GDM1 (cell line): Measurements from ENCODE around the gene TTC9B.

Experiments
- DNase-seq: peaks from one replicate; lab custom pipeline; 2025; lab: John Stamatoyannopoulos, UW

TTC9B gene

DNA sequence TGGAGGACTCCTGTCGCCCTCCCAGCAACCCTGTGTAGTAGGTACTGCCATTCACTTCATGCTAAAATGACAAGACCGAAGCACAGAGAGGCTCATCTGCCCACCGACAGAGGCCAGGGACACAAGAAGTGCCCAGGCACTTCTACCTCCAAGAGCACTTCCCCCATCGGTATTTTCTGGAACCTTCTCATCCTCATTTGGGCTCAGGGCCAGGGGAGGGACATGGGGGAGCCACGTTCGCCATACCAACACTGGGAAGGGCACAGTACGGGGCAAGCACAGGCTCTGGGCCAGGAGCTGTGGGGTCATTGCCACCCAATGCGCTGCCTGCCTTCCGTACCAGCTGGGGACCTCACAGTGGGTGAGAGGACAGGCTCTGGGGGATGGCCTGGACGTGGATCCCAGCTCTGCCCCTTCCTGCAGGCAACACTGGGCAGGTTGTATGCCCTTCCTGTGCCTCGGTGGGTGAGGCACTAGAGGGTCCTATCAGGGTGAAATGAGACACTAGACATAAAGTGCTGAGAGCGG lies 29.6 kb upstream of the TTC9B start:
- DNase-seq = no peak

DNA sequence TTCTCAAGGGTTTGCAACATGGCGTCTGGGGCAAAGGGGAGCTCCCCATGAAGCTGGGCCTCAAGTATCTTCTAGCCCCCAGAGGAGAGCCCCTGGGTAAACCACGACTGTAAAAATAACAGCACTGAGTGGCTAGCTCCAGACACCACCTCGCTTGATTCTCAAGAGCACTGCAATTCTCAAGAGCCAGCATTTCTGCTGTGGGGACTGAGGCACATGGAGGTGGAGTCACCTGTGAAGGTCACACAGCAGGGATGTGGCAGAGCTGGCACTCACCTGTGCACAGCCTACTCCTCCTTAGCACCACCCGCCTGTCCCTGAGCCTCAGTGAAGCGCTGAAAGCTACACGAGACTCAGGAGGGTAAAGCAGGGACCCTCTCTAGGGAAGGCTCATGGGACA lies 29.0 kb upstream of the TTC9B start:
- no peak for DNase-seq

DNA sequence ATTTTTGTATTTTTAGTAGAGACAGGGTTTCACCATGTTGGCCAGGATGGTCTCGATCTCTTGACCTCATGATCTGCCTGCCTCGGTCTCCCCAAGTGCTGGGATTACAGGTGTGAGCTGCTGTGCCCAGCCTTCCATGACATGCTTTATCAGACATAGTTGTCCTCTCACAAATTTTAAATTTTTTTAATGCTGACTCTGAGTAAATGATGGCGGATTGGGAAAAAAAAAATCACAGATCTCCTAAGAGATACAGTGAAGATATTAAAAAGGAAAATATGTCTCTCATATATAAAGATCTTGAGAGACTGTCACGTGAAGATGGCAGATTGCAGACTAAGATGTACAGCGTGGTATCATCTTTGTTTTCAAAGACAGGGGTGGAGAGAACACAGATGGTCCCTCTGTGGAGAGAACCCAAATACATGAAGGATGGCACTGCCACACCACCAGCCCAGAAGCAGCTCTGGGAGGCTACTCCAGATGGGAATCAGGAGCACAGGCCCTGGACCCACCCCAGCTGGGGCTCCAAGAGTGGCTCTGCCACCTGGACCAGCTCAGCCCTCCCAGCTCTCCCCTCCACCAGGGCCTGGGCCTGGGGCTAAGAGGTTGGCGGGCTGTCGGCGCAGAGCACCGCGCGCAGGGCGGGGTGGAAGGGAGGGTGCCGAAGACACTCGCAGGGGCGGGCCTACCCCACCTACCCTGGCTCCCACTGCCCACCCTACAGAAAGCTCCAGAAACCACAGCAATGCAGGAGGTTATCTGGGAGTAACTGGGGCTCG lies 28.3 kb upstream of the TTC9B start:
- no peak for DNase-seq

DNA sequence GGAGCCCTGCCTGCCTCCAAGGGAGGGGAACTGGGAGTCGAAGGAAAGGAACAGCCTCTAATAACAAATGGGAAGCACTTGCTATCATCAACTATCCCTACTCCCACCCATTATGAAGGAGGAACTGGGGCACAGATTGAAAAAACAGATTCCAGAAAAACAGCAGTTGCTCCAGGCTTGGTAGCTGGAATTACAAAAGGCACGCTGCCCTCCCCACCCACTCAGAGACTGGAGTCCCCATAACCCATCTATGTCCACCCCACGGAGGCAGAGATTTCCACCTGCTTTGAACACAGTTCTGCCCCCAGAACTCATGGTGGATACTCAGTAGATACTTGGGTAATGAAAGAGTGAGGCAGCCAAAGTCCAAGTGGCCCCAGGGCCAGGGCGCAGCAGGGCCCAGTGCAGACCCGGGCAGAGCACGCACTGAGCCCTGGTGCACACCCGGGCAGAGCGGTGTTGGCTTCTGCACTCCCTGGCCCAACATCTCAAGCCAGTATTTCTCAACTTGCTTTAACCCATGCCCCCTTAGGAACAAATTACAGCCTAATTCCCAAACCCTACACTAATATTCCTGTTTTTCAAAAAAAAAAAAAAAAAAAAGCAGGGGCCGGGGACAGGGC lies 27.4 kb upstream of the TTC9B start:
- DNase-seq = no peak

DNA sequence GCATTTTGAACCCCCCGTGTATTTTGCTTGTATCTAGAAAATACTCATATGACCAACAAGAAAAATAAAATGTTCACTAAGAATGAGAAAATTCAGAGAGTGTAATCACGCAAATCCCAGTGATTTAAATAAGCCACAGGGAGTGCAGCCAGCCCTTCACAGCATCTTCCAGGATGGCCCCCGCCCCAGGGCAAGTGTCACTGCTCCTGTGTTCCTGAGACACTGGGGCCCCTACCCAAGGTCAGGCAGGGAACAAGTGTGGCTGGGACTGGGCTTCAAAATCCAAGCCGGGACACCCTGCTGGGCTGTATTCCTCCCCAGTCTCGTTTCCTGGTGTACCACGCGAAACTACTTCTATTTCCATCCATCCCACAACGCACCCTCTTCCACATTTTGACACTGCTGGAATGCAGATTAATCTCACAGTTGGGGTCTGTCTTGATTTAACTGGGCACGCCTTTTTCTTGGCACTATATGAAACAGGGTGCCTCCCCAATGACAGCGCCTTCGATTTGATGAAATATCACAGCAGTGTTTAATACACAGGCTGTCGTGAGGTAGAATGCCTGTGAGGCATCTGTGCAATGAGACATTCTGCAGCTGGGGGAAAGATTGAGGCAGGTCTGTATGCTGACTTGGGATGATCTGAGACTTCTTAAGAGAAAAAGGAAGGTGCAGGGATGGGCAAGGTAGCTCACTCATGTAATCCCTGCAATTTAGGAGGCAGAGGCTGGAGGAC lies 26.6 kb upstream of the TTC9B start:
- DNase-seq = no peak

DNA sequence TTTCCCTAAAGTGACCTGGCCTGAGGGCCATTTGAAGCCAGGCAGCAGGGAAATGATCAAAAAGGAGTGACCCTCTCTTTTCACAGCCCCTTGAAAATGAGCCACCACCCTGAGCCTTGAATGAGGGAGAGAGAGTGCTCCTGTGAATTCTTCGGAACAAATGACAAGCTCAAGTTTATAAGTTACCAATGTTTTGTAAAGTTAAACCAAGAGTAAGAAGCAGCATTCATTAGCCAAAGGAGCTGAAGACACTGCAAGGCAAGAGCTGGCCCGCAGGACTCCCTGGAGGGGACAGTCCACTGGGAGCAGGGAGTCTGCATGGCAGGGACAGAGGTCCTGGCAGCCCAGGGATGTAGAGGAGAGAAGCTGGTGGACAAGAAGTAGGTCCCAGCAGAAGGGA lies 25.0 kb upstream of the TTC9B start:
- no peak for DNase-seq

DNA sequence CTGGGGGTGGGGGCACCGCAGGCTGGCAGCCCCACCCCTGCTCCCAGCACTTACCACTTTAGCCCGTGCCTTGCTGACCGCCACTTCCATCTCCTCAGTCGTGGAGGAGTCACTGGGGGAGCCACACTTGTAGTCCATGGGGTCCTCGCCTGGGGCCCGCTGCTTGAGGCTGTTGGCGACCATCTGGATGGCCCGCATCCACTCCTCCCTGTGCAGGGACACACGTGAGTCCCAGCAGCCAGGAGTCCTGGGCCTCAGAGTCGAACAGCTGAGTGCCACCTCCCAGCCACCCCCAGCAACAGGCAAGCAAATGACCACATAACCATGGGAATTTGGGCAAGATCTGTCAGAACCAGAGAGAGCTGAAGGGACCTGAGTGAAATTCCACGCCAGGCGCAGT lies 24.3 kb upstream of the TTC9B start:
- no peak for DNase-seq

DNA sequence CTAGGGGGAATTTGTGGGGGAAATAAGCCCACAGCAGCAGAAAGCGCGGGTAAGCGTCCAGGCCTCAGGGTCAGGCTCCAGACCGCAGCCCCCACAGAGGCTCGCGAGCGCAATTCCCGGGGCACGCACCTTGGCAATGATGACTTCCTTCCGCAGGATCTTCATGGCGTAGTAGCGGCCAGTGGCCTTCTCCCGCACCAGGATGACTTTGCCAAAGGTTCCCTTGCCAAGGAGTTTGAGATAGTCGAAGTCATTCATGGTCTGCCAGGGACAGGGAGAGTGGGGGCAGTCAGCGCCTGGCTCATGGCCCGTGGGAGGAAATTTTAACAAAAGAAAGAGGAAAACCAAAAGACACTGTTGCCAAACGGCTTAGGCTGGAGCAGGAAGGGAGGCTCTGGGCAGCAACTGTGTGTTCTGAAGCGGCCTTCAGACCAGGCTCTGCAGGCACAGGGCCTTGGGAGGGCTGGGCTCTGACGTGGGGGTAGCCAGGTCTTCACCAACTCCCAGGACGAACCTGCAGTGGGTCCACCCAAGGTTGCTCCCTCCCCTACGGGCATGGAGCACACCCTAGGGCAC lies 23.7 kb upstream of the TTC9B start:
- DNase-seq = no peak

DNA sequence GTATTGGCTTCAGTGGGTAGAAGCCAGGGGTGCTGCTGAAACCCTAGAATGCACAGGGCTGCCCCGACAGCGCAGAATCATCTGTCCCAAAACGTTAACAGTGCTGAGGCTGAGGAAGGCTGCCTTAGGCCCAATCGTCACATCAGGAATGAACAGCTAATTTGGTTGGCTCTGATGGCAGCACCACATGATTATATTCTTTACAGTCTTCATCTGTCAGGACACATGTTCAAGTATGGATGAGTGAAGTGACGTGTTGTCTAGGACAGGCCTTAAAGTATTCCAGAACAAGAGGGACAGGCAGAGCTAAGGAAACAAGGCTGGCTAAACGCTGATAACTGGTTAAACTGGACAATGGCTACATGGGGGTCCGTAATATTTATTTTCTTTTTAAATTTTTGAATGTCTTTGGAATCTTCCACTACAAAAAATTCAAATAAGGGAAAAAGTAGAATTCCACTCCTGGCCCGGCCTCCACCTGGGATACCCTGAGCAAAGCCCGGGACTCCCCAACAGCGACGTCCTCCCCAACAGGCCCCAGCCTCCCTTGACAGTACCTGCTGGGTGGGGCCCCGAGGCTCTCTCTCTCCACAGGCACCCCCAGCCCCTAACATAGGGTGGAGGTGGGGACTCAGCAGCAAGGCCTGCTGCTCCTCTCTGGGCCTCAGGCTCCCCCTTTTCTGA lies 23.1 kb upstream of the TTC9B start:
- DNase-seq = no peak

DNA sequence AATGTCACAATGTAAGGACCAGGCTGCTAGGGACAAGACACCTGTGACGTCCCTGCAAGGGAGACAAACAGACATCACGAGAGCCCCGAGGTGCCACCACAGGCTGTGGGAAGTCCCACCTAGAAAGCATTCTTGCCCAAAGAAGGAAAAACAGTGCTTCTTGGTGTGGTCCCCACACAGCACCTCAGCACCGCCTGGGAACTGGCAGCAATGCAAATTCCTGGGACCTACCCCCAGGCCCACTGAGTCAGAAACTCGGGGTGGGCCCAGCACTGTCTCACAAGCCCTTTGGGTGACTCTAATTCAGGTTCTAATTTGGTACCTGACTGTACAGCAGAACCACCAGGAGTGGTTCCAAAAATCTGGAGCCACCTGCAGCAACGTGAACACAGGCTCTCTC lies 22.1 kb upstream of the TTC9B start:
- no peak for DNase-seq

DNA sequence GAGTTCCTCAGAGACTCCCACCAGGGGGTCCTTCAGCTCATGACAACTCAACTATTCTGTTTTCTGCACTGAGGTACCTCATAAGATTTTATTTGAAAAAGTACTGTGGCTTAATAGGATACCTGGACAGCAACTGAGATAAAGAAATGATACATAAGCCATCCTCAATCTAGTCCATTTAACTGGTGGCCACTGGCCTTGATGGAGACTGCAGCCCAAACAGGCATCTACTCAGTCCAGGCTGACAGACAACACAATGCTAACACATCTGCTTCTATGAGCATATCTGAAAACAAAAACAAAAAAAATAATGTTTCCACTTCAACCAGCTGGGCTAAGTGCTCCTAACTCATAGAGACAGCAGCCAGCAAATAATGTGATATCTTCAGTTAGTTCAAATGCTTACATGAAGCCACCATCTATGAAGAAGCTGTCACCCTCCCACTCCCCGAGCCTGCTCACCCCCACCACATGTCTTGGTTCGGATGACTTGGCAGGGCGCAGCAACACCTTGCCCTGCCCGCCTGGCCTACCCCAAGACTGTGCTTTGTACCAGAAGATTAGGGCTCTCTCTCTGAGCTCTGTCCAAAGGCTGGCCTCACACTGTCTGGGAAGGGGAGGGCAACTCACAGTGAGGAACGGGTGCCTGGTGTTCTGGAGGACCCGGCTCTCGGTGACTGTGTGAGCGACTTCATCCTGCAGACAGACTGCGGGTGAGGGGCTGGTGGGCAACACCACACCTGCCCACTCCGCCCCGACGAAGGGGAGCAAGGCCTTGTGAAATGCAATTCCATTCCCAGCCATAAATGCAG lies 21.4 kb upstream of the TTC9B start:
- DNase-seq = no peak

DNA sequence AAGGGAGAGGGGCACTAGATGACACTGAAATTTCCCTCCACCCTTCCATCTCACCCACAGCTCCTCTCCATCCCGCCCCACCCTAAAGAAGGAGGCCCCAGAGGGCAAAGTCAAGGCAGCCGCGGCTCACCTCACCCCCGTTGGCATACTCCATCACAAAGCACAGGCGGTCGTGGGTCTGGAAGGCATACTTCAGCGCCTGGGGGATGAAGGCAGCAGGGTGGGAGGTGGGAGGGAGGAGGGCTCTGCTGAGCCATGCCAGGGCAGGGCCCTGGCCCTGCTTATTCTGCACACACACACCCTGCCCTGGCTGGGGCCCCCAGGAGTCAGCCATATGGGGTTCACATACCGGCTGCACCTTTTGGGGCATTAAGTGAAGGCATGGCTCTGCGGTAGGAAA lies 20.6 kb upstream of the TTC9B start:
- DNase-seq = no peak

DNA sequence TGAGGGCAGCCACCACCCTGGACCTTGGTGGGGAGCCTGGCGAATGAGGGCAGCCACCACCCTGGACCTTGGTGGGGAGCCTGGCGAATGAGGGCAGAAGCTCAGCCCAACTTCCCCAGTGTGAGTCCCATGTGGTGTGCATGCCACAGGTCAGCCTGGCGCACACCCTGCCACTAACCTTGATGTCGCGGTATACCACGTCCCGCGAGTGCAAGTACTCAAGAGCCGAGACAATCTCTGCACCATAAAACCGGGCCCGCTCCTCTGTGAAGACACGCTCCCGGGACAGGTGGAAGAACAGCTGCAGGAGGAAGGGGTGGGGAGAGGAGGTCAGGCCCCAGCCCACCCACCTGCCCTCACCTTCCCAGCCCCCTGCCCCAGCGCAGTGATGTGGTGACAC lies 19.6 kb upstream of the TTC9B start:
- no peak for DNase-seq

DNA sequence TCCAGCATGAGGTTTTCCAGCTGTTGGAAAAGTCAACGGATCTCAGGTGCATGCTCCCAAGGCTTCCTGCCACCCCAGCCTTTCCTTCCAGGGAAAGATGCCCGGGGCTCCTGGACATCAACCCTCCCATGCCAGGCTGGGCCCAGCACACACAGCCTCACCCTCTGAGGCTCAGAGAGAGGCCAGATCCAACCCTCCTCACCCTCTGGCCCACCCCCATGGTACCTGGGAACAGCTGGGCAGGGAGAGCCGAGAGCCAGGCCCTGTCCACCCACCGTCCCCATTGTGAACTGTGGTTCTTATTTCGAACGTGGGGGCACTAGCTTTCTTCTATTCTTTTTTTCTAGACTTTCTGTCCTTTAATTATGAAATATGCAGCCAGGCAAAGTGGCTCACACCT lies 18.2 kb upstream of the TTC9B start:
- DNase-seq = no peak

DNA sequence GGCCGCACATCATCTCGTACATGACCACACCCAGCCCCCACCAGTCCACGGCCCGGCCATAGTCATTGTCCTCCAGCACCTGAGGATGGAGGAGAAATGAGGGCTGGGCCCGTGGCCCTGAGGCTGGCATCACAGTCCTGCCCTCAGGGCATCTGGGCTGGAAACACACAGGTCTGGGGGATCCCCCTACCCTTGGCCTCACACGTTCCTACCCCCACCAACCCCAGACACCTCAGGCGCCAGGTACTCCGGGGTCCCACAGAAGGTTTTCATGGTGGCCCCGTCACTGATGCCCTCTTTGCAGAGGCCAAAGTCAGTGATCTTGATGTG lies 17.8 kb upstream of the TTC9B start:
- no peak for DNase-seq

DNA sequence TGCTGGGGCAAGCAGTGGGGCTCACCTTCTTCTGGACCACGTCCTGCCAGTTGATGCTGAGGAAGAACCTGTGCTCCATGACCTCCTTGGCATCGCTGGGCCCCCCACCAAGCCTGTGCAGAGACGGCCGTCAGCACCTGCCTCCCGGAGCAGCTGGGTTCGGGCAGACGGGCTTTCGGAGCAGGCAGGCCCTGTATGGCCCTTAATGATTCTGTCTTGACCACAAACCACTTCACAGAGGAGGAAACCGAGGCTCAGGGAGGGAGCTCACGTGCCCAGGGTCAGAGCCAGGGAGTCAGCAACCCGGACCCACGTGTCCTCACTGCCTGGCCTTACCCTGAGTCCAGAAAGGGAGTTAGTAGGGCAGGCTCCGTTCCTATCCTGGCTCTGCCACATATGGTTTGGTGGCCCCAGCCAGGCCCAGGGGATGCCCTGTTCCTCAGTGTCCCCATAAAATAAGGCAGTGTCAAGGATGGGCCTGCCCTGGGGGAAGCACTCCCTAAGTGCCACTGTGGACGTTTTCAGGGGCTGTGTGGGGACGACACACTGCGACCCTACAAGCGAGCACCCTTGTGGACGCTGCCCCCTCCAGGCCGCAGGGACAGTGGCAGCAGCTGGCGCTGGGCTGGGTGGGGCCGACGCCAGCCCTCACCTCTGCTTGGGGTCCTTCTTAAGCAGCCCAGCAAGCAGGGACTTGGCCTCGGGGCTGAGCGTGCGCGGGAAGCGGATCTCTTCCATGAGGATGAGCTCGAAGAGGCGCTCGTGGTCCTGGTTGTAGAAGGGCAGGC lies 17.2 kb upstream of the TTC9B start:
- no peak for DNase-seq

DNA sequence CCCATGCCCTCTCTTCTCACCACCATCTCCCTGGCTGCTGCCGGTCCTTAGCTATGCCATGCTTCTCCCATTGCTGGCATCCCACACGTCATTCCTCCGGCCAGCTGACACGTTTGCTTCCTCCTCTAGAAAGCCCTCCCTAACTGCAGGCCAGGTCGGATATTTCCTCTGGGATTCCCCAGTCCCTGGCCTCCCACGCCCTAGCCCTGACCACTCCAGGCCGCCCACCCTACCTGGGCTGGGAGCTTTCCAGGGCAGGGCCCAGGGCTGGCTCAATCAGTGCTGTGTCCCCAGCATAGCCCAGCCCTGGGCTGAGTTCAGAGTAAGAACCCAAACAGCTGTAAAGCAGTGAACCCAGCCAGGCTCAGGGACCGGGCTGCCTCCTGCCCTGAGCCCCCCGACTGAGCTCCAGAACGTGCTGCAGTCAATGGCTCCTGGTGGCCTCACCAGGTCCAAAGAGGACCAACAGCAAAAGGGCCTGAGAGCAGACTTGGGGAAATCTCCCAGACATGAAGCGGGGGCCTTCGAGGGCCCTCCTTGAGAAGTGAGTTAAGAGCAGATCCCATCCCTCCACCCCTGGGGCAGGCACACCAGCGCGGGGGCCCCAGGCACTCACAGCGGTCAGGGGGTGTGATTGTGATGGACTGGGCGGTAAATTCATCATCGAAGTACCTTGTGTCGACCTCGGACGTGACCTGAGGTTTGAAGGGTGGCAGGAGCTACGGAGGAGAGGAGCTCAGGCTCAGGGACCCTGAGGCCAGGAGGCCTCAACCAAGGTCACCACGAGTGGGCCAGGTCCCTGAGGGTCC lies 16.4 kb upstream of the TTC9B start:
- DNase-seq = no peak

DNA sequence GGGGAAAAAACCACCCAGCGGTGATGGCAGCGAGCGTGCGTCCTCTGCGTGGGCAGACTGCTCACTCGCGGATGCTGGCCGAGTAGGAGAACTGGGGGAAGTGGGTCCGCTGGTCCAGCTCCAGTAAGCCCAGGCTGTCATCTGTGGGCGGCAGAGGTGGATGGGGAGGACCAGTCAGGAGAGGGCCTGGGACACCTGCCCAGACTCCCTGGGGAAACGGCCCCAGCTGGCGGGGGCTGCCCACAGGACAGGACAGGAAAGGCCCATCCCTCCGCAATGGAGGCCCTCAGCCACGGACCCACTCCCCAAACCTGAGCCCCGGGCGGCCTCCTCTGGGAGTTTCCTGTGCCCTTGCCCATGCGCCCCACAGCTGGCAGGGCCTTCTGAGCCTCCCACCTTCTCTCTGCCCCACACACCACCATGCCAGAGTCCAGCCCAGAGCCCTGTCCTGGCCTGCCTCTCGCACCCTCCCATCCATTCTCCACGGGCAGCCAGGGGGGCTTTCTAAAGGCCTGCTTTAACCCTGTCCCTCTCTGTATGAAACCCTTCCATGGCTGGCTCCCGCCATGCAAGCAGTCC lies 15.7 kb upstream of the TTC9B start:
- DNase-seq = no peak
